Panc1 (cell line): Measurements from ENCODE around the gene TENM3. TPM values are rescaled to one million over a fixed set of nuclear protein-coding genes. Genes with fewer than 3 reads are reported as not detected.

Experiments used
- ATAC-seq: fragments of 200-7000 bp; cut with Tn5 transposase; 2 replicates; pipeline ENCODE4 v1.9.1; 2020; ENCODE audit warnings: mild to moderate bottlenecking, moderate library complexity
- BruUV-seq: library from RNA; stranded (reverse); fragments of 400-500 nt; replicated peaks from 2 replicates; lab custom pipeline; 2021; lab: Mats Ljungman, UMichigan
- CTCF ChIA-PET: fragments of 300-600 bp; sonication (Branson Sonifier 250); formaldehyde crosslinking; loops from one replicate; lab custom pipeline; 2022; ENCODE audit warnings: antibody characterized with exemption; lab: Charles Lee
- POLR2A ChIA-PET: fragments of 300-600 bp; sonication (Branson Sonifier 250); formaldehyde crosslinking; loops from one replicate; lab custom pipeline; 2022; ENCODE audit warnings: antibody characterized with exemption; lab: Charles Lee
- DNase-seq: peaks from one replicate; pipeline ENCODE4 v3.0.0-alpha.2; 2010; ENCODE audit warnings: low read depth, low spot score
- H3K27ac ChIP-seq: 2 replicates; pipeline ENCODE4 v1.5.1; 2011; ENCODE audit warnings: mild to moderate bottlenecking, low read length, inconsistent platforms
- H3K27me3 ChIP-seq: fragments of 200-500 bp; sonication (Bioruptor generic); 2 replicates; pipeline ENCODE4 v1.6.0; 2014; ENCODE audit warnings: low read length, inconsistent platforms; ENCODE audit not compliant: control insufficient read depth, insufficient read depth
- H3K36me3 ChIP-seq: fragments of 200-500 bp; sonication (Bioruptor generic); 2 replicates; pipeline ENCODE4 v1.5.1; 2014; ENCODE audit warnings: inconsistent platforms, mild to moderate bottlenecking, low read length, moderate library complexity; ENCODE audit not compliant: control insufficient read depth, insufficient read depth
- H3K4me1 ChIP-seq: 2 replicates; pipeline ENCODE4 v1.5.1; 2011; ENCODE audit warnings: inconsistent platforms, mild to moderate bottlenecking, low read length, moderate library complexity; ENCODE audit not compliant: control insufficient read depth, insufficient read depth
- H3K4me3 ChIP-seq, 2 experiments: 2 replicates each; pipeline ENCODE4 v1.5.1; 2011 to 2012; ENCODE audit warnings: low read depth in 2 of 2, low read length in 2 of 2, mild to moderate bottlenecking in 2 of 2, inconsistent platforms in 1 of 2, moderate library complexity in 1 of 2
- H3K9me3 ChIP-seq: fragments of 200-500 bp; sonication (Bioruptor generic); 2 replicates; pipeline ENCODE4 v1.5.1; 2014; ENCODE audit warnings: low read depth, mild to moderate bottlenecking, inconsistent platforms, low read length, moderate library complexity; ENCODE audit not compliant: control insufficient read depth, insufficient read depth
- POLR2AphosphoS5 ChIP-seq: IDR thresholded peaks from 2 replicates; pipeline ENCODE4 v1.6.1; 2012; ENCODE audit warnings: mild to moderate bottlenecking, low read depth, low read length, moderate library complexity
- SIN3A ChIP-seq: IDR thresholded peaks from 2 replicates; pipeline ENCODE4 v1.6.1; 2012; ENCODE audit warnings: low read depth, mild to moderate bottlenecking, low read length, moderate library complexity, borderline replicate concordance; ENCODE audit not compliant: insufficient read depth
- TCF7L2 ChIP-seq: IDR thresholded peaks from 2 replicates; pipeline ENCODE4 v1.6.1; 2011; ENCODE audit warnings: mild to moderate bottlenecking, low read depth, low read length, inconsistent platforms
- in situ Hi-C: cut with HindIII; loops from 2 replicates; pipeline ENCODE4 v1.10.0; 2016; ENCODE audit warnings: low sequenced_read_pairs, low pct_unique_long_range_greater_than_20kb
- intact Hi-C: fragments of 100-400 bp; cut with micrococcal nuclease; formaldehyde crosslinking; loops from one replicate; pipeline ENCODE4 v1.10.0; 2022; ENCODE audit not compliant: unreplicated experiment
- total RNA-seq: library from RNA; stranded (reverse); gene quantifications from one replicate; pipeline ENCODE4 v1.2.1, GENCODE V29; 2021; ENCODE audit not compliant: unreplicated experiment
- TF ChIP-seq, protein P1 (sequence below): fragments of 450-650 bp; IDR thresholded peaks from 2 replicates; pipeline ENCODE4 v1.5.1; 2017; ENCODE audit warnings: mild to moderate bottlenecking
- TF ChIP-seq, protein P2 (sequence below), 2 experiments: IDR thresholded peaks; 2 replicates each; pipeline ENCODE4 v1.6.1; 2011 to 2012; ENCODE audit warnings: low read depth in 2 of 2, control low read depth in 1 of 2, low read length in 1 of 2, mild to moderate bottlenecking in 1 of 2, moderate library complexity in 1 of 2; ENCODE audit not compliant: insufficient read depth in 1 of 2

The TENM3 gene
- total RNA-seq, 1 experiment from 2014 or later, result 0.95 TPM

DNA sequence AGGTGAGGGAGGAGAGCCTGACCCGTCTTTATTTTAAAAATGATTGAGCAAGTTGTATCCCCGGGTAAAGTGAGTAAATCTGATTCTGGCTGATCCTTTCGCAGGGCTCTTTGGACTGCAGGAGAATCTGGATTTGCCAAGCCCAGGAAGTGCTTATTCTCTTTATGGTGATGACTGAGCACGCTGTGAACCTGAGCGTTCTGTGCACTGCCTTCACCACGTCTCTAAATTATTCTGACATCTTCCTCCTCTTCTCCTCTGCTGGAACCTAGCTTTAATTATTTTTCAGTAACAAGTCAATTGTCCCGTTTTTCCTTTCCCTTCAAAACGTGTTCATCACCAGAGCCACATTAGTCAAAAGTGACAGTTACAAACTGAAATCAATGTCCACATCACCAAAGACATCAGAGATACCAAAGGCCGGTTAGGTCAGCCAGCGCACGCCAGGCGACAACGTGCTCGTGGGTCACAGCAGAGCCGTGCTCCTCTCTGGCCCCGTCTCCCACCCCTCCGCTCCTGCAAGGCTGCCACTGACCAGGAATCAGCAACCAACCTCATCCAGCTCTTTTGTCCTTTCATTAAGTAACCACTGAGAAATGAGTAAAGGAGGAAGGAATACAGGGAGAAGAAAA is 599.7 kb downstream of the TENM3 start:
- in situ Hi-C loops, result no loop called here
- no peaks in the 10 kb centered on the region for H3K4me1 ChIP-seq
- ChIA-PET CTCF (no interaction called here), POLR2A (no interaction called here)
- H3K27ac ChIP-seq, result no peak overlapping the region
- ATAC-seq (no peak), DNase-seq (no peak)
- H3K36me3 ChIP-seq, result no peaks in the 10 kb centered on the region
- no TSS peak for BruUV-seq
- TF ChIP-seq TCF7L2 (no peak), POLR2AphosphoS5 (no peak)
- TF ChIP-seq, protein P1, sequence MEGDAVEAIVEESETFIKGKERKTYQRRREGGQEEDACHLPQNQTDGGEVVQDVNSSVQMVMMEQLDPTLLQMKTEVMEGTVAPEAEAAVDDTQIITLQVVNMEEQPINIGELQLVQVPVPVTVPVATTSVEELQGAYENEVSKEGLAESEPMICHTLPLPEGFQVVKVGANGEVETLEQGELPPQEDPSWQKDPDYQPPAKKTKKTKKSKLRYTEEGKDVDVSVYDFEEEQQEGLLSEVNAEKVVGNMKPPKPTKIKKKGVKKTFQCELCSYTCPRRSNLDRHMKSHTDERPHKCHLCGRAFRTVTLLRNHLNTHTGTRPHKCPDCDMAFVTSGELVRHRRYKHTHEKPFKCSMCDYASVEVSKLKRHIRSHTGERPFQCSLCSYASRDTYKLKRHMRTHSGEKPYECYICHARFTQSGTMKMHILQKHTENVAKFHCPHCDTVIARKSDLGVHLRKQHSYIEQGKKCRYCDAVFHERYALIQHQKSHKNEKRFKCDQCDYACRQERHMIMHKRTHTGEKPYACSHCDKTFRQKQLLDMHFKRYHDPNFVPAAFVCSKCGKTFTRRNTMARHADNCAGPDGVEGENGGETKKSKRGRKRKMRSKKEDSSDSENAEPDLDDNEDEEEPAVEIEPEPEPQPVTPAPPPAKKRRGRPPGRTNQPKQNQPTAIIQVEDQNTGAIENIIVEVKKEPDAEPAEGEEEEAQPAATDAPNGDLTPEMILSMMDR, result no peak
- TF ChIP-seq, protein P2, sequence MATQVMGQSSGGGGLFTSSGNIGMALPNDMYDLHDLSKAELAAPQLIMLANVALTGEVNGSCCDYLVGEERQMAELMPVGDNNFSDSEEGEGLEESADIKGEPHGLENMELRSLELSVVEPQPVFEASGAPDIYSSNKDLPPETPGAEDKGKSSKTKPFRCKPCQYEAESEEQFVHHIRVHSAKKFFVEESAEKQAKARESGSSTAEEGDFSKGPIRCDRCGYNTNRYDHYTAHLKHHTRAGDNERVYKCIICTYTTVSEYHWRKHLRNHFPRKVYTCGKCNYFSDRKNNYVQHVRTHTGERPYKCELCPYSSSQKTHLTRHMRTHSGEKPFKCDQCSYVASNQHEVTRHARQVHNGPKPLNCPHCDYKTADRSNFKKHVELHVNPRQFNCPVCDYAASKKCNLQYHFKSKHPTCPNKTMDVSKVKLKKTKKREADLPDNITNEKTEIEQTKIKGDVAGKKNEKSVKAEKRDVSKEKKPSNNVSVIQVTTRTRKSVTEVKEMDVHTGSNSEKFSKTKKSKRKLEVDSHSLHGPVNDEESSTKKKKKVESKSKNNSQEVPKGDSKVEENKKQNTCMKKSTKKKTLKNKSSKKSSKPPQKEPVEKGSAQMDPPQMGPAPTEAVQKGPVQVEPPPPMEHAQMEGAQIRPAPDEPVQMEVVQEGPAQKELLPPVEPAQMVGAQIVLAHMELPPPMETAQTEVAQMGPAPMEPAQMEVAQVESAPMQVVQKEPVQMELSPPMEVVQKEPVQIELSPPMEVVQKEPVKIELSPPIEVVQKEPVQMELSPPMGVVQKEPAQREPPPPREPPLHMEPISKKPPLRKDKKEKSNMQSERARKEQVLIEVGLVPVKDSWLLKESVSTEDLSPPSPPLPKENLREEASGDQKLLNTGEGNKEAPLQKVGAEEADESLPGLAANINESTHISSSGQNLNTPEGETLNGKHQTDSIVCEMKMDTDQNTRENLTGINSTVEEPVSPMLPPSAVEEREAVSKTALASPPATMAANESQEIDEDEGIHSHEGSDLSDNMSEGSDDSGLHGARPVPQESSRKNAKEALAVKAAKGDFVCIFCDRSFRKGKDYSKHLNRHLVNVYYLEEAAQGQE (IDR thresholded peaks at IDR 0.05; ENCODE audit: insufficient read depth in 1 of 2, low read depth in 2 of 2, low read length in 1 of 2), result no peak
- H3K9me3 ChIP-seq, result no peaks in the 10 kb centered on the region
- no peak overlapping the region for H3K4me3 ChIP-seq
- intact Hi-C loops, result no loop called here
- H3K27me3 ChIP-seq, result no peaks in the 10 kb centered on the region

DNA sequence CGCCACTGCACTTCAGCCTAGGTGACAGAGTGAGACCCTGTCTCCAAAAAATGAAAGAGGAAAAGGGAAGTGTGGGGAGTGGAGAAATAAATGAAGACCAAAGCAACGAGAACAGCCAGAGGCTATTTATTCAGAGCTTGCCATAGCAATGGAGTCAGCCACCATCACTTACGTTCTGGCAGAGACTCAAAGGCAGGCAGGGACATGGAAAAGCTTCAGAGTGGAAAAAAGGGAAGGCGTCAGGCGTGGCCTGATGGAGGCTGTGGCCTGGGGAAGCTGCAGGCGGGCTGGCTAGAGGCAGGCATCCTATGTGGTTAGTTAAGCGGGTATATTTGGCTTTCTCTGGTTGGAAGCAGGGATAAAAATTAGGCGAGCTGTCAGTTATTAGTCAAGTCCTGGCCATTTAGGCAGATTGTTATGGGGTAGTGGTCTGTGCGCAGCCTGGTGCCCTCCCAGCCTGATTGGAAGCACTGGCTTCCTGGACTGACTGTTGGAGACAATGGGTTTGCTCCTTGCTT is 600.7 kb downstream of the TENM3 start:
- no TSS peak for BruUV-seq
- ATAC-seq (no peak), DNase-seq (no peak)
- TF ChIP-seq TCF7L2 (no peak), SIN3A (no peak), POLR2AphosphoS5 (no peak)
- TF ChIP-seq, protein P2 (IDR thresholded peaks at IDR 0.05; ENCODE audit: insufficient read depth in 1 of 2, low read depth in 2 of 2, low read length in 1 of 2), result no peak
- TF ChIP-seq, protein P1, result no peak
- in situ Hi-C loops, result no loop called here
- Histone ChIP-seq H3K4me1 (no peaks in the 10 kb centered on the region), H3K27ac (no peak overlapping the region), H3K4me3 (no peak overlapping the region), H3K9me3 (no peaks in the 10 kb centered on the region), H3K27me3 (no peaks in the 10 kb centered on the region), H3K36me3 (no peaks in the 10 kb centered on the region)
- POLR2A ChIA-PET, result no interaction called here
- CTCF ChIA-PET, result no interaction called here
- intact Hi-C loops, result no loop called here
